ENCODE results near the gene GATA6.

The GATA6 gene

DNA sequence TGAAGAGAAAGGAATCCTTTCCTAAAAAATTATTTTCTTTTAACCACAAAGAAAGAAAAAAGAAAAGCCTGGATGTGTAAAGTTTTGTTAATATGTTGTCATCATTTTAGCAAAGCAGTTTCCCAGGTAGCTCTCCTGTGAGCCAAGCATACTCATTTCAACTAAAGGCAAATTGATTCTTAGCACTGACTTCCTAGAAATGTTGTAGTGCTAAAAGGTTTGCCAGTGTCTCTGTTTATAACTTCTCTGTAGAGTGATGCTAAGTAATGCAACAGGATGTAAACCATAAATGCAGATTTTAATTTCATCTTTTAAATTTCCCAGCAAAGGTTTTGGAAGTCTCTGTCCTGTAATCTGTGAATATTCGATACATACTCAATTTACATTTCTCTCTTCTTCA, 10.2 kb downstream of the GATA6 start:
- in situ Hi-C loops (cut with MboI; ENCODE audit: low sequenced_read_pairs): loop anchor here (25.0 kb wide), 1 partner anchor 383 kb away; no protein-coding TSS in a partner anchor

DNA sequence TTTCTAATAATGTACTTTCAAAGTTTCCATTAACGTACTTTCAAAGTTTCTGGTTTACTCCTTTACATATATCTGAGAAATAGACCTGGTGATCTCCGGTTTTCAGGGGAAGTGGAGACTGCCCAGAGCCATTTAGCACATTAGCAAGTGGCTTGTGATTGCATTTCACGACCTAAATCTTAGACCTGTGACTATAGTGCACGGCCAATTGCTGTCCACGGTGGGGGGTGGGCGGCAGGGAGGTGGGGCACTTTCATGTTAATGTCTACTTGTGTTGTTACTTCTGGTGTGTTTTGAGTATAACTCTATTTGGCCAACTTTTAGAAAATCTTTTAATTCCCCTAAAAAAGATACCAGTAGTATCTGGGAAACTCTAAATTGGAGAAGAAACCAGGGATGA, 11.3 kb downstream of the GATA6 start:
- in situ Hi-C loops (cut with MboI; ENCODE audit: low sequenced_read_pairs): loop anchor here (25.0 kb wide), 1 partner anchor 382 kb away; no protein-coding TSS in a partner anchor

DNA sequence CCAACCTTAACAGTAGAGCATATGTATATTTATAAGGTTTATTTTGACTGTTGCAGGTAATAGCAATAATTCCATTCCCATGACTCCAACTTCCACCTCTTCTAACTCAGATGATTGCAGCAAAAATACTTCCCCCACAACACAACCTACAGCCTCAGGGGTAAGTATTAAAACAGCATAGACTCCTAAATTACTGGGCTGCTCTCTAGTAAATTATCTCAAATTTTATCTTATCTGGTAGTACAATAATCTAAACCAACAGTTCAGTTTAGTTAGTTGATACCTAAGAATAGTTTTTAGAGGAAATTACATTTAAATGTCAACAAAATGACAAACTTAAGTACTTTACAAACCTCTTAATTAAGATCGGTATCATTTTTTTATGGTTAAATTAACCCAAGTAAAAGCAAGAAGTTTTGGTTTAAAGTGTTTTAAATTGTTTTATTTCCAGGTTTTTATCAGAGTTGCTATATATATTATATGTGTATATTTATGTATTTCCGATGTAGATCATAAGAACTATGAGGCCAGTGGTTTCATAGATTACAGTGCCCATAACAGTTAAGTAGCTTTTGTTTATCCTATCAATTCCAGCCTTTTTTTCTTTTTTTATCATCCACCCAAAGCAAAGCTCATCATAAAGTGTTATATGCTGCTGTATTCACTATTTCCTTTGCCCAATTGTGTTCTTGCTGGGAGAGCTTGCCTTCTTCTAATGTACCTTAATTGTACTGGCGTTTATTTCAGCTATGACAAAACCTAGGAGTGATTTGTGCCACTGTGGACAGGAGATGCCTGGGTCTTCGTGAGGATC, 13.7 kb downstream of the GATA6 start:
- in situ Hi-C loops (cut with MboI; ENCODE audit: low sequenced_read_pairs): loop anchor here (25.0 kb wide), 1 partner anchor 379 kb away; no protein-coding TSS in a partner anchor

DNA sequence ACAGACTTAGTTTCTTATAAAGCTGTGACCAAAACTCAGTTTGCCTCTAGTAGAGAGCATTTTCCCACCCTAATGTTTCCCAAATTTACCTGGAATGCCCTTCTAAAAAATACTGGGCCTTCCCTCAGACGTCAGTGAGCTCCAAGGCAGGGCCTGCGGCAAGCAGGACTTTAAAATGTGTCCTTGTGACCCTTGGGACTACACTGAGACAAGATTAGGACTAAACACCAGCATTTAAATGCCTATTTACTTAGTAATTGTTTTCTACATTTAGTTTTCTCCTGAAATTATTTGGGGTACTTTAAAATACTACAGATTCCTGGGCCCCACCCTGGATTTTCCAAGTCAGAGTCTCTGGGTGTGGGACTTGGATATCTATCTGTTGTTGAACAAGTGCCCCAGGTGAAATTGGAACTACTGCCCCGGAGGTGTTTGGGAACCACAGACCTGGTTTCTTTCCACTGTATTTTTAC, 14.3 kb downstream of the GATA6 start:
- in situ Hi-C loops (cut with MboI; ENCODE audit: low sequenced_read_pairs): loop anchor here (25.0 kb wide), 1 partner anchor 379 kb away; no protein-coding TSS in a partner anchor

DNA sequence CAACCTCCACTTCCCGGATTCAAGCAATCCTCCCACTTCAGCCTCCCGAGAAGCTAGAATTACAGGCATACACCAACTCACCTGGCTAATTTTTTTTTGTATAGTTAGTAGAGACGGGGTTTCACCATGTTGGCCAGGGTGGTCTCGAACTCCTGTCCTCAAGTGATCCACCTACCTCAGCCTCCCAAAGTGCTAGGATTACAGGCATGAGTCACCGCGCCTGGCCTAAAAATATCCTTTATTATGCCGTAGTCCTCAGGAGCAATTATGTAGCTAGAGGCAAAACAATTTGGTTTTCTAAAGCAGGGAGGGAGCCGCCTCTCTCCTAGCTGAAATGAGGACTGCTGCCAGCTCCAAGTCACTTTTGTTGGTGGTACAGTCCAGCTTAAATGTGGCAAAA, 15.2 kb downstream of the GATA6 start:
- in situ Hi-C loops (cut with MboI; ENCODE audit: low sequenced_read_pairs): loop anchor here (25.0 kb wide), 1 partner anchor 378 kb away; no protein-coding TSS in a partner anchor

DNA sequence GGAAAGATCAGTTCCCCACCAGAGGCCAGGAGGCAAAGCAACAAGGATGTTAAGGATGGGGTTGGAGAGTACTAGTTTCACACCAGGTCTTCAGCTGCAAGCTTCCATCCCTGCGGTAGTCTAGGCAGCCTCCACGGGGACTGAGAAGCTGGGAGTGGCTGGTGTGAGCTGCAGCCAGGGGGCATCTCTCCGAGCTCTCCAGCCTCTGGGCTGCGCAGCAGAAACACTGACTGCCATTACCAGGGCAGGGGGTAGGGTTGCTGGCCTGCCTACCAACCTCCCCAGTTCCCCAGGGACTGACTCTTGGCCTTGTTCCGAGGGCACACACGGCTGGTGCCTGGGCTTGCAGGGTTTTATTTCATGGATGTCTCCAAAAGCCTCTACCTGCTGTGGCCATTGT, 15.9 kb downstream of the GATA6 start:
- in situ Hi-C loops (cut with MboI; ENCODE audit: low sequenced_read_pairs): loop anchor here (25.0 kb wide), 1 partner anchor 377 kb away; no protein-coding TSS in a partner anchor

DNA sequence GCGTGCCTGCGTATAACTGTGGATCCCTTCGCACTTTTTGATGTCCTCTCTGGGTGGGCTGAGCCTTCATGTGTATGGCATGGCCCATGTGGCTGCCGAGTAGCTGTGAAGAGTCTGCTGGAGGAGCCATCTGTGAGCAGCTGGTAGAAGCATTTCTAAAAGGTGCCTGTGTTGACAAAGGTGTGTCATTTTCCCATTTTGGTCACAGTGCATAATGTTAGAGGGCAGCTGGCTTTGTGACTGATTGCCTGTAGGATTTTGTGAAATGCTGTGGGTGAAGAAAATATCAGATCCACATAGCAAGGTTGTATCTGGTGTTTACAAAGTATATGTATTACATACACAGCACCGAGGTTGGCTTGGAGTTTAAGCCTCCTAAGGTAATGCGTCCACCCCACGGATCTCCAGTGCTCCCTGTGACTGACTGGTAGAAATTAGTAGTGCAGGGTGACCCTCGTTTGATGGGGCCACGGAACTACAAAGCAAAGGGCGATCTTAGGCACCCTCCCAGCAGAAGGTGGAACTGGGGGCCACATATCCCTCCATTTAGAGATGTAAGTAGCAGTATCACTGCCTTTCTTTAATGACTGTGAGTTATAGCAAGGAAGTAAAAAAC, 16.5 kb downstream of the GATA6 start:
- in situ Hi-C loops (cut with MboI; ENCODE audit: low sequenced_read_pairs): loop anchor here (25.0 kb wide), 1 partner anchor 376 kb away; no protein-coding TSS in a partner anchor

DNA sequence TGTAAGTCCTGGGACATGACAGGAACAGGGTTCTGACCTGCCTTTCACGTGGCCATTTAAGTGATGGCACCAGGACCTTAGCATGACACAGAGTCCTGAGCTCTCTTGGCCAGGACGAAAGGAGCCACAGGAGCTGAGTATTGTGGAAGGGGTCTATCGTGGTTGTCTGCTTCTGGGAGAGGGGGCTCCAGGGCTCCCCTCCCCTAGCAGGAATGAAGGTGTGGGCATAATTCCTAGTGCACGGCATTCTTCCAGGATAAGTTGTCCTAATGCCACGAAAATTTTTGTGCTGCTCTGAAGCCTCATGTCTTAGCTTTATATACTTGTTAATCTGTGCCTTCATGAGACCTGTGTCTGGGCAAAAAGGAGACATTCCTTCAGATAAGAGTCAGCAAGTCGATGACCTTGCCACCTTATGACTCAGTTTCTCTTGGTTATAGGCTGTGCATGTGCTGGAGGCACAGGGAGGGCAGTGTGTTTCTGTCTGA, 17.1 kb downstream of the GATA6 start:
- in situ Hi-C loops (cut with MboI; ENCODE audit: low sequenced_read_pairs): loop anchor here (25.0 kb wide), 1 partner anchor 376 kb away; no protein-coding TSS in a partner anchor

DNA sequence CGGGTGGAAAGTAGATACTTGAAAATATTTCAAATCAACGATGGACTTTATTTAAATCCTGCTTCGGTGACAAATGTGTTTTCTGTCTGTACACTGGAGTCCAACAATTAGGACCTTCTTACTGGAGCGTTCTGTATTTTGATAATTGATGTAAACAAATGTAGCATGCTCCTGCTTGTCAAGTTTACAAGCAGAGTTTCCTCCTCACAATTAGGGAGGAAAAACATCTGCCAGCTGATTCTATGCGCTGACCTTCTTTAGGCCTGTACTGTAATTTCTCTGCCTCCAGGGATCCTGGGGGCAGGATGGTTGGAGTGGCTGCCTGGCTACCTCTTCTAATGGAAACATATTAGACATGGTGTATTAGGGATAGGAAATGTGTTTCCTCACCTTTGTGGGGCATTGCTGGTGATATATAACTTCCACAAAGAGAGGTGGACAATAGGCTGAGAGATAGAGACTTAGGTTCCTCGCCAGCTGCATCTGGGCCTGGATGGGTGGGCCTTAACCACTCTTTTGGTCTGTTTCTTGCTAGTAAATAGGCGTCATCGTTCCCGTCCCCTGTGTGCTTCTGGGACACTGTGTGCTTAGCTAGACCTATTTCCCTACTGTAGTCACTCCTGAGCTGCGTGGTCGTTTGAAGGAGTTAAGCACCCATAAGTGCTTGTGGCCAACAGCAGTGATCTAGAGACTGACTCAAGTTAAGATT, 19.3 kb downstream of the GATA6 start:
- in situ Hi-C loops (cut with MboI; ENCODE audit: low sequenced_read_pairs): loop anchor here (25.0 kb wide), 1 partner anchor 374 kb away; no protein-coding TSS in a partner anchor

DNA sequence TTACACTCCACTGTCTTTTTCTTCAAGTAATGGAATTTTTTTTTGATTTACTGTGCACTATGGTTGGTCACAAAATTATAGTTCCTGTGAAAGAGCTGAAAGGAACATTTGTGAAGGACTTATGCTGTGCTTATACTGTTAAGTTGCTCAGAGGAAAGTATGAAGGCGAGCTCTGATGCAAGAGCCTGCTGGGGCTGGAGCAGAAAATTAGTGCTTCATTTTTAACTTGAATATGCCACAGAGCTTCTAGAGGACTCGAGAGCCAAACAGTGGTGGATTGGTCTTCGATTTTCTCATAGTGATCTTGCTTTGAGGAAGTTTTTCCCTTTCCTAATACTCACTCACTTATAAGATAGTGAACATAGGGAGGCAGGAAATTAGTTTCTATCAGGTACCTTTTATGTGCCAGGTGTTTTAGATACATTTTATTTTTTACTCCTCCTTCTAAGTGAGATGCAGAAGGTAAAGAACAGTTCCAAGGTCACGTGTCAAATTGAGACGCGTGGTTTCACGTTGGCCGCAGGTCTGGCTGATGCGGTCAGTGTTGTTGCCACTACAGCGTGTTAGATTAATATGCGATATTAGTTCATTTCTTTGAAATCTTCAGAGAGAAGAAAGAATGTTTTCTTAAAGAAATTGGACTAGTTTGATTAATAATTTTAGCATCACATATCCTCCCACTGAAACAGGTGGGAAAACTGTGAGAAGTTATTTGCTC, 20.2 kb downstream of the GATA6 start:
- in situ Hi-C loops (cut with MboI; ENCODE audit: low sequenced_read_pairs): loop anchor here (25.0 kb wide), 1 partner anchor 373 kb away; no protein-coding TSS in a partner anchor

DNA sequence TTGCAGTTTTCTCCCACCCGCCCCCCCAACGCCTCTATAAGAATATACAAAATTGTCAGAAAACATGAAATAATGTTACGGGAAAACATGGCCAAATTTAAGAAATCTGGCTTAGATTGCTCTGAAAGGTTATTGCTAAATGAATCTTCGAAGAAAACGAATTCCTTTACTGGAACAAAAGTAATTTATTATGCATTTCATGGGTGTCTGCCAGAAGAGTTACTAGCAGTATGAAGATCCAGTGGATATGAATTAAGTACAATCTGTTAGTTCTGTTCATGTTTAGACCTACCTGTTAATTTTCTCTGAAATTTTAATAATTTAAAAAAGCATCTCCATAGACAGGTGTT, 21.9 kb downstream of the GATA6 start:
- in situ Hi-C loops (cut with MboI; ENCODE audit: low sequenced_read_pairs): loop anchor here (25.0 kb wide), 1 partner anchor 371 kb away; no protein-coding TSS in a partner anchor

DNA sequence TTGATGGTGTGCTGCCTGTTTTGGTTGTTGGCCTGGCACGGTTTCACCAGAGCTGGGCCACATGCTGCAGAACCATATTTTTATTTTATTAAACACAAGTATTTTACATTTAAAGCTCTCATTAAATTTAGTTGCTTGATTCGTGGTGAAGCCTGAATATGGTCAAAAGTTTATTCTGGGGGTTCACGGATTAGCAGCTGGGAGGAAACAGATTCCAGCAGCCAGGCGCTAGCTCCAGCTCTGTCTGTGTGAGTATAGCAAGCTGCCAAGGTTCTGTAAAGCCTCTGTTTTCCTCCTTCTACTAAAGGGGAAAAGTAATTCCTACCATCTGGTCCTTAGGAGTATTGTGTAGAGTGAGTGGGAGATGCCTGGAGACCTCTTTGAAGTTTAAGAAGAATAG, 22.5 kb downstream of the GATA6 start:
- in situ Hi-C loops (cut with MboI; ENCODE audit: low sequenced_read_pairs): loop anchor here (25.0 kb wide), 1 partner anchor 370 kb away; no protein-coding TSS in a partner anchor

DNA sequence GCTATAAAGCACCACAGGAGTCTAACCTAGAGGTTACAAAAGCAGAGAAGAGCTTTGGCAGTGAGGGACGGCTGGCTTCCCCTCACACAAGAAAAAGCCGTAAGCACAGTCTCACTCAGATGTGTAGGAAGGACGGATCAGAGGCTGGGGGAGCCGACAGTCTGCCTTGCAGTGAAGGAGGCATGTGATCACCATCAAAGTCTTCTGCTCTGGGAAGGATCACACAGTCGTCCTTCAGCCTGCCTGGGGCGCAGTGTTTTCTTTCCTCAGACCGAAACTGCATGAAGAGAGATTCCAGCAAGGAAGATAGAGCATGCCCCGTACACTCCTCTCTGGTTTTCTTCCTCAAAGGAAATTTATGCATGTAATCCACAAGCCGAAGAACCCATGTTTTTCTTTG, 24.1 kb downstream of the GATA6 start:
- in situ Hi-C loops (cut with MboI; ENCODE audit: low sequenced_read_pairs): loop anchor here (25.0 kb wide), 1 partner anchor 369 kb away; no protein-coding TSS in a partner anchor

DNA sequence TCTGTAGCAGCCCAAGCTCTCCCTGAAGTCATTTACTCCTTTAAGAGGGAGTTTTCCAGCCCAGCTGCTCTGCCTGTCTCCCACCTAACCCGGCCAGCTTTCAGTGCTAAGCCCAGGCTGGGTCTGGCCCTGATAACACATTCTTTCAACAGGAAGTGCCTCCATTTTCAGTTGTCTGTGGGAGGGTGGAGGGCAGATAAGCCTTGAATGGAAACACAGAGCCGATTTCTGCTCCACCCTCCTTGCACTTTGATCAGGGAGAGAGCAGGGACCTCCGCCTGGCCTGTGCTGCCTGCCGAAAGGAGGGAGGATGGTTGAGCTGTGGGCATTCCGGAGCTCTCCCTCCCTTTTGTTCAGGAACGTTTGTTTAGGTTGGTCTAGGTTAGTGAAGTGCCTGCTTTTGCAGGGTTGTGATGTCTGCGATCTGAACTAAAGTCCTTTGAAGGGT, 24.8 kb downstream of the GATA6 start:
- in situ Hi-C loops (cut with MboI; ENCODE audit: low sequenced_read_pairs): loop anchor here (25.0 kb wide), 1 partner anchor 368 kb away; no protein-coding TSS in a partner anchor

DNA sequence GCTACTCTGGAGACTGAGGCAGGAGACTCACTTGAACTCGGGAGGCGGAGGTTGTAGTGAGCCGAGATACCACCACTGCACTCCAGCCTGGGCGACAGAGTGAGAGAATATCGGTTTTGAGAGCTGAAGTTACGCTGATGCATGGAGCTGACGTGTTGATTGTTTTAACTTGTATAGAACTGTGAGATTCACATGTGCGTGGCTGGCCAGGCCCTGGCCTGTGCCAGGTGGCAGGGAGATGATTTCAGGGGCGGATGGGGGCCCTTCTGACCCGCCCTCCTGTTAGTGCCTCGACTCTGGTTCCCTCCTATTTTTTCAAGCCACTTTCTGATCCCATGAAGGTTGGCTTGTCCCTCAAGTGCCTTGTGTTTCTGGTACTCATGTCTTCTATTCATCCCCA, 25.7 kb downstream of the GATA6 start:
- in situ Hi-C loops (cut with MboI; ENCODE audit: low sequenced_read_pairs): loop anchor here (25.0 kb wide), 1 partner anchor 367 kb away; no protein-coding TSS in a partner anchor

DNA sequence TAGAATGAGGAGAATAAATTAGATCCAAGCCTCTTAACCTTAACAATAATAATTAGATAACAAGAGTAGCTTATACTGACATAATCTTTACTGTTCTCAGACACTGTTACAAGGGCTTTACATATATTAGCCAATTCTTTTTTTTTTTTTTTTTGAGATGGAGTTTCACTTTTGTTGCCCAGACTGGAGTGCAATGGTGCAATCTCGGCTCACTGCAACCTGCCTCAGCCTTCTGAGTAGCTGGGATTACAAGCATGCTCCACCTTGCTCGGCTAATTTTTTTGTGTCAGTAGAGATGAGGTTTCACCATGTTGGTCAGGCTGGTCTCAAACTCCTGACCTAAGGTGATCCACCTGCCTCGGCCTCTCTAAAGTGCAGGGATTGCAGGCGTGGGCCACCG, 27.6 kb downstream of the GATA6 start:
- in situ Hi-C loops (cut with MboI; ENCODE audit: low sequenced_read_pairs): loop anchor here (25.0 kb wide), 1 partner anchor 365 kb away; no protein-coding TSS in a partner anchor

DNA sequence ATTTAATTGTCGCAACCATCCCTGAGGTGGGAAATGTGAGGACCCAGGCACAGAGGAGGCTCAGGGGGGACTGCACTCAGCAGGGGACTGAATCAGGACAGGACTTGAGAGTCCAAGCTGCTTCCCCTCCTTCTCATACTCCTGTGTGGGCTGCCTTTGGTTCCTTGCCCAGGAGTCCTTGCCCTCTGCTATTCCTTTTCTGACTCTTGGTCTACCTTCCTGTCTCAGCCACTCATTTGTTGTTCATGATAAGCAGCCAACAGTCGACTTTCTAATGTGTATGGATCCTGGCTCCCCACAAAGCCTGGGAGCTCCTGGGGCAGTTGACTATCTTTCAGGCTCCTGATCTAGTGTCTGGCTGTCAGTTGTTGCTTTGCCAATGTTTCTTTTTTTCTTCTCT, 28.3 kb downstream of the GATA6 start:
- in situ Hi-C loops (cut with MboI; ENCODE audit: low sequenced_read_pairs): loop anchor here (25.0 kb wide), 1 partner anchor 365 kb away; no protein-coding TSS in a partner anchor

DNA sequence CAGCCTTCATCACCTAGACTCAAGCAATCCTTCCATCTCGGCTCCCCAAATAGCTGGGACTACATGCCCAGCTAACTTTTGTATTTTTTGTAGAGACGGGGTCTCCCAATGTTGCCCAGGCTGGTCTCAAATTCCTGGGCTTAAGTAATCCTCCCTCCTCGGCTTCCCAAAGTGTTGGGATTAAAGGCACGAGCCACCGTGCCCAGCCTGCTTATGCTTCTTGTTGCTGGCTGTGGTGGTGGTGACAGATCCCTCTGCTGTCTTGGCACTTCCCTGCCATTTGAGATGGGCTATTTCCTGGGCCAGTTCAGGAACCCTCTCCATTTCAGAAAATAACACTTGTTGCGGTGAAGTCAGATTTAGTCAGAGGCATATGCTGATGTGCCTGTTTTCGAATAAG, 28.8 kb downstream of the GATA6 start:
- in situ Hi-C loops (cut with MboI; ENCODE audit: low sequenced_read_pairs): loop anchor here (25.0 kb wide), 1 partner anchor 364 kb away; no protein-coding TSS in a partner anchor

DNA sequence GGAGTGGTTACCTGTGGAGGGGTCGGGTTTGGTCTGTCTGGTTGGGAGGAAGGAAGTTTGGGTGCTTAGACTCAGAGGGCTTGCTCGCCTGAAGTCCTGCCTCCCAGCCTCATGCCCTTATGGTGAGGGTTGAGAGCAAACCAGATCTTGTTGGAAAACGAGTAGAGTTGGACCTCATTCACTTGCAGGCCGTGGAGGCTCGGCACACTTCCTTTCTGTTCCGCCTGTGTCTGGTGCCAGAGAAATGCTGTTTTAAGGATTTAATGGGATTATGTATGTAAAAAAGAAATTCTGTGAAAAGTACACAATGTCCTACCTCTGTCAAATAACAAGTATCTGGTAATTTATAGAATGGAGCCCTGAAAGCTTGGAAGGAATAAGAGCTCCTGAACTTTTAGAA, 29.6 kb downstream of the GATA6 start:
- in situ Hi-C loops (cut with MboI; ENCODE audit: low sequenced_read_pairs): loop anchor here (25.0 kb wide), 1 partner anchor 363 kb away; no protein-coding TSS in a partner anchor
